Jurkat, Clone E6-1 (cell line): ENCODE data around the gene SZT2.
"Not testable (repeated sequence)": the region's sequence is repeated elsewhere in the genome, so short reads cannot be mapped to it uniquely, and the experiment has no call there.

Source experiments
- DNase-seq: peaks from one replicate; pipeline ENCODE4 v3.0.0-alpha.2; 2011; ENCODE audit warnings: low read depth, low spot score
- H3K4me3 ChIP-seq: 2 replicates; pipeline ENCODE4 v1.5.1; 2011; ENCODE audit warnings: mild to moderate bottlenecking, low read length, control low read depth, moderate library complexity

SZT2 gene

GRCh38 chr1:43464681-43465504 is 75.2 kb downstream of the SZT2 start:
- DNase-seq, result no peak
- H3K4me3 ChIP-seq, result no peak overlapping the region

- DNase-seq, result no peak
Observed at GRCh38 chr1:43465505-43466067, 75.9 kb downstream of the SZT2 start.

GRCh38 chr1:43466403-43466802 is 76.7 kb downstream of the SZT2 start:
- DNase-seq, result peak; percentile 6
- no peak overlapping the region for H3K4me3 ChIP-seq

More at GRCh38 chr1:43465505-43466067, 75.9 kb downstream of the SZT2 start:
- H3K4me3 ChIP-seq, result no peak overlapping the region

- H3K4me3 ChIP-seq, result no peak overlapping the region
Observed at GRCh38 chr1:43468414-43468813, 78.7 kb downstream of the SZT2 start.

GRCh38 chr1:43469932-43470331 is 80.2 kb downstream of the SZT2 start:
- no peak for DNase-seq

More at GRCh38 chr1:43468414-43468813, 78.7 kb downstream of the SZT2 start:
- no peak for DNase-seq

GRCh38 chr1:43472087-43472462 is 82.4 kb downstream of the SZT2 start:
- no peak overlapping the region for H3K4me3 ChIP-seq
- DNase-seq, result no peak

More at GRCh38 chr1:43469932-43470331, 80.2 kb downstream of the SZT2 start:
- no peak overlapping the region for H3K4me3 ChIP-seq

- not testable (repeated sequence) for H3K4me3 ChIP-seq, DNase-seq
Observed at GRCh38 chr1:43472463-43473151, 82.9 kb downstream of the SZT2 start.

- H3K4me3 ChIP-seq, result no peak overlapping the region
- DNase-seq, result no peak
Observed at GRCh38 chr1:43473463-43473862, 83.8 kb downstream of the SZT2 start.

GRCh38 chr1:43475611-43476401 is 86.1 kb downstream of the SZT2 start:
- not testable (repeated sequence) for DNase-seq, H3K4me3 ChIP-seq

GRCh38 chr1:43477716-43478115 is 88.0 kb downstream of the SZT2 start:
- DNase-seq, result no peak
- H3K4me3 ChIP-seq, result no peak overlapping the region

GRCh38 chr1:43479414-43479813 is 89.7 kb downstream of the SZT2 start:
- no peak overlapping the region for H3K4me3 ChIP-seq
- no peak for DNase-seq

GRCh38 chr1:43481491-43481890 is 91.8 kb downstream of the SZT2 start:
- H3K4me3 ChIP-seq, result no peak overlapping the region

GRCh38 chr1:43482215-43482614 is 92.5 kb downstream of the SZT2 start:
- H3K4me3 ChIP-seq, result no peak overlapping the region
- no peak for DNase-seq

More at GRCh38 chr1:43481491-43481890, 91.8 kb downstream of the SZT2 start:
- DNase-seq, result no peak

- no peak for DNase-seq
- H3K4me3 ChIP-seq, result no peak overlapping the region
Observed at GRCh38 chr1:43484367-43484766, 94.7 kb downstream of the SZT2 start.

- H3K4me3 ChIP-seq, result no peak overlapping the region
- DNase-seq, result no peak
Observed at GRCh38 chr1:43488165-43488564, 98.5 kb downstream of the SZT2 start.

GRCh38 chr1:43491061-43491460 is 101.4 kb downstream of the SZT2 start:
- H3K4me3 ChIP-seq, result no peak overlapping the region
- no peak for DNase-seq

- H3K4me3 ChIP-seq, result no peak overlapping the region
- no peak for DNase-seq
Observed at GRCh38 chr1:43492826-43493225, 103.1 kb downstream of the SZT2 start.

- no peak for DNase-seq
- no peak overlapping the region for H3K4me3 ChIP-seq
Observed at GRCh38 chr1:43493661-43494450, 104.2 kb downstream of the SZT2 start.

GRCh38 chr1:43495204-43495603 is 105.5 kb downstream of the SZT2 start:
- H3K4me3 ChIP-seq, result no peak overlapping the region
- DNase-seq, result no peak
